ENCODE measurements around the gene PLCB1. TPM values are rescaled to one million over a fixed set of nuclear protein-coding genes. Genes with fewer than 3 reads are reported as not detected.

The PLCB1 gene
- total and polyA plus RNA-seq, 2 donors (not counting 1 experiment from before 2014, with no cell fraction given): 13.4 to 23.3 TPM

DNA sequence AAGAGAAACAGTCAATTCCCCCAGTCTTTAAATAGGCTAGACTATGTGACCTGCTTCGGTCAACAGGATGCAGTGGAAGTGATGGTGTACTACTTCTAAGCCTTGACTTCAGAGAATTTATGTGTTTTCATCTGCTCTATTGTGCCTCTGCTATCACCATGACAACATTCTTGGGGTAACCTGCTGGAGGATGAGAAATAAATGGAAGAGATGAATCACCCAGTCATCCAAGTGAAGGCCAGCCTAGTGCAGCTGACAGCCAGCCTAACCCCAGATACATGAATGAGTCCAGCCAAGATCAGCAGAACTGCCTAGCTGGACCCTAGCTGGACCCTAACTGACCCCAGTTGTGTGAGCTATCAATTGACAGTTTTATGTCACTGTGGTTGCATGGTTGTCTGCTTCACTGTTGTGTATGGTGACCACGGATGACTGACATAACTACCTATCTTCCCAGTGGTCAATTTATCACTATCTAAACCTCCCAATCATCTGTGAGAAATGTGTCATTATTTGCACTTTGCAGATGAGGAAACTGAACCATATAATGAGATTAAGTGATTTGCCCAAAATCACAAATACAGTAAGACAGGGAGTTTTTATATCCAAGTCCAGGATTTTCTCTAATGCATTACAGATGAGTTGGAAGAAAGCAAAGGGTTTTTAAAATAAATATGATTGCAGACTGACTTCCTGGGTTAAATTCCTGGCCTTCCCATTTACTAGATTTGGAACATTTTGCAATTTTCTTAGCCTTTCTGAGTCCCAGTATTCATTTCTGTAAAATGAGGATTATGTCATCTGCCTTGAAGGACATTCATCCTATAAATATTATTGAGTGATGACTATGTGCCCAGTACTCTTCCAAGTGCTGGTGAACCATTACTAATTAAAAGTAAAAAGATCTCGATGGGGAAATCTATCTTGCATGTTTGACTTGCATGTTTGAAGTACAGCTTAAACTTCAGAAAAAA, 800.4 kb downstream of the PLCB1 start:
- H3K4me2 ChIP-seq (ENCODE audit: extremely low read depth, insufficient read depth, low read length): no peak overlapping the region
- H3K9ac ChIP-seq (ENCODE audit: insufficient read depth, low read length): no peak overlapping the region
- peaks cover 5% of the 10 kb centered on the region for H3K4me1 ChIP-seq (ENCODE audit: control insufficient read depth, extremely low read depth, insufficient read depth, low read length)
- H3K36me3 ChIP-seq (ENCODE audit: control insufficient read depth, insufficient read depth, low read length): no peaks in the 10 kb centered on the region
- no peak overlapping the region for H2AFZ ChIP-seq (ENCODE audit: low read length)
- no peaks in the 10 kb centered on the region for H4K20me1 ChIP-seq (ENCODE audit: control insufficient read depth, extremely low read depth, insufficient read depth, low read length)
- no peaks in the 10 kb centered on the region for H3K79me2 ChIP-seq (ENCODE audit: control insufficient read depth, insufficient read depth, low read length)
- H3K27ac ChIP-seq (ENCODE audit: insufficient read depth, low read length): no peak overlapping the region
- no peaks in the 10 kb centered on the region for H3K9me3 ChIP-seq (ENCODE audit: control insufficient read depth, insufficient read depth, low read depth, low read length)
- H3K27me3 ChIP-seq (ENCODE audit: control insufficient read depth, insufficient read depth, low read length): no peaks in the 10 kb centered on the region
- H3K4me3 ChIP-seq (replicated peaks in 1 of 4; ENCODE audit: control extremely low read depth in 1 of 4, insufficient read depth in 1 of 4, low read depth in 3 of 4, low read length in 4 of 4): no peak overlapping the region
- no peak for TF ChIP-seq EZH2 (IDR thresholded peaks at IDR 0.05; ENCODE audit: low read length, missing control alignments)
- TF ChIP-seq, protein P1, sequence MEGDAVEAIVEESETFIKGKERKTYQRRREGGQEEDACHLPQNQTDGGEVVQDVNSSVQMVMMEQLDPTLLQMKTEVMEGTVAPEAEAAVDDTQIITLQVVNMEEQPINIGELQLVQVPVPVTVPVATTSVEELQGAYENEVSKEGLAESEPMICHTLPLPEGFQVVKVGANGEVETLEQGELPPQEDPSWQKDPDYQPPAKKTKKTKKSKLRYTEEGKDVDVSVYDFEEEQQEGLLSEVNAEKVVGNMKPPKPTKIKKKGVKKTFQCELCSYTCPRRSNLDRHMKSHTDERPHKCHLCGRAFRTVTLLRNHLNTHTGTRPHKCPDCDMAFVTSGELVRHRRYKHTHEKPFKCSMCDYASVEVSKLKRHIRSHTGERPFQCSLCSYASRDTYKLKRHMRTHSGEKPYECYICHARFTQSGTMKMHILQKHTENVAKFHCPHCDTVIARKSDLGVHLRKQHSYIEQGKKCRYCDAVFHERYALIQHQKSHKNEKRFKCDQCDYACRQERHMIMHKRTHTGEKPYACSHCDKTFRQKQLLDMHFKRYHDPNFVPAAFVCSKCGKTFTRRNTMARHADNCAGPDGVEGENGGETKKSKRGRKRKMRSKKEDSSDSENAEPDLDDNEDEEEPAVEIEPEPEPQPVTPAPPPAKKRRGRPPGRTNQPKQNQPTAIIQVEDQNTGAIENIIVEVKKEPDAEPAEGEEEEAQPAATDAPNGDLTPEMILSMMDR (conservative IDR thresholded peaks at IDR 0.05 in 1 of 2, IDR thresholded peaks at IDR 0.05 in 1 of 2; ENCODE audit: low read depth in 1 of 2, low read length in 2 of 2): no peak
- DNase-seq (ENCODE audit: low read depth in 2 of 2): peak; percentile 21 to 69

DNA sequence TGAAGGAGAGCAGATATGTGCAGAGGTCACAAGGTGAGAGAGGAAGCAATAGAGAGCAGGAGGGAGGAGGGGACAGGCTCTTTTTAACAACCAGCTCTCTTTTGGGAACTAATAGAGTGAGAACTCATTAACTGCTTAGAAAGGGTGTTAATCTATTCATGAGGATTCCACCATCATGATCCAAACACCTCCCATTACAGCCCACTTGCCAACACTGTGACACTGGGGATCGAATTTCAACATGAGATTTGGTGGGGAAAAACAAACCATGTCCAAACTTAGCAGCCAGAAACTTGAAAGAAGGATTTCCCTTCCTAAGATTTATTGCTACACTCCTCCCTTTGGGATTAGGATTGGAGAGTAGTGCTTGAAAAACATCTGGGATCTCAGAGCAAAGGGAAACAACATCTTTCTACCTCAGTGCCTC, 801.3 kb downstream of the PLCB1 start:
- Histone ChIP-seq H3K27me3 (ENCODE audit: control insufficient read depth, insufficient read depth, low read length) (no peaks in the 10 kb centered on the region), H3K4me1 (ENCODE audit: control insufficient read depth, extremely low read depth, insufficient read depth, low read length) (peaks cover 5% of the 10 kb centered on the region), H4K20me1 (ENCODE audit: control insufficient read depth, extremely low read depth, insufficient read depth, low read length) (no peaks in the 10 kb centered on the region), H2AFZ (ENCODE audit: low read length) (no peak overlapping the region), H3K9ac (ENCODE audit: insufficient read depth, low read length) (no peak overlapping the region), H3K9me3 (ENCODE audit: control insufficient read depth, insufficient read depth, low read depth, low read length) (no peaks in the 10 kb centered on the region), H3K4me3 (replicated peaks in 1 of 4; ENCODE audit: control extremely low read depth in 1 of 4, insufficient read depth in 1 of 4, low read depth in 3 of 4, low read length in 4 of 4) (no peak overlapping the region), H3K27ac (ENCODE audit: insufficient read depth, low read length) (no peak overlapping the region), H3K79me2 (ENCODE audit: control insufficient read depth, insufficient read depth, low read length) (no peaks in the 10 kb centered on the region), H3K36me3 (ENCODE audit: control insufficient read depth, insufficient read depth, low read length) (no peaks in the 10 kb centered on the region), H3K4me2 (ENCODE audit: extremely low read depth, insufficient read depth, low read length) (no peak overlapping the region)
- TF ChIP-seq, protein P1 (conservative IDR thresholded peaks at IDR 0.05 in 1 of 2, IDR thresholded peaks at IDR 0.05 in 1 of 2; ENCODE audit: low read depth in 1 of 2, low read length in 2 of 2): no peak
- no peak for TF ChIP-seq EZH2 (IDR thresholded peaks at IDR 0.05; ENCODE audit: low read length, missing control alignments)
- DNase-seq (ENCODE audit: low read depth in 2 of 2): peak; percentile 3 to 4

DNA sequence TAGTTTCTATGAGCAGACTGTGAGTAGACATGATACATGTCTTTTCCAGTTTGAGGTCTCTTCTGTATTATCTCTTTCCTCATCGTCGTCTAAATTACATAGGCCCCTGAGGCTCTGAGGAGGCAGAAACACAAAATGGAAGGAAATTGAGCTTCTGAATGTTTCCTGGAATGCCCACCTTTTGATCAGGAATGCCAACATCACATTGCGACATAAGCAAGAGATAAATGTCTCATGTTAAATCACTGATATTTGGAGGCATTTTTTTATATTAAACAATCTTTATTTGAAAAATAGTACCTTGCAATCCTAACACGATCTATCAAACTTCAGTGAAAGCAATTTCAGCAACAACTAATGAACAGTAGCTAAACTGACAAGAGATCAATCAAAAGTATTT, 802.3 kb downstream of the PLCB1 start:
- Histone ChIP-seq H3K4me1 (ENCODE audit: control insufficient read depth, extremely low read depth, insufficient read depth, low read length) (peaks cover 5% of the 10 kb centered on the region), H2AFZ (ENCODE audit: low read length) (no peak overlapping the region), H3K79me2 (ENCODE audit: control insufficient read depth, insufficient read depth, low read length) (no peaks in the 10 kb centered on the region), H3K4me3 (replicated peaks in 1 of 4; ENCODE audit: control extremely low read depth in 1 of 4, insufficient read depth in 1 of 4, low read depth in 3 of 4, low read length in 4 of 4) (no peak overlapping the region), H3K27me3 (ENCODE audit: control insufficient read depth, insufficient read depth, low read length) (no peaks in the 10 kb centered on the region), H3K4me2 (ENCODE audit: extremely low read depth, insufficient read depth, low read length) (no peak overlapping the region), H3K9me3 (ENCODE audit: control insufficient read depth, insufficient read depth, low read depth, low read length) (no peaks in the 10 kb centered on the region), H3K36me3 (ENCODE audit: control insufficient read depth, insufficient read depth, low read length) (no peaks in the 10 kb centered on the region), H3K27ac (ENCODE audit: insufficient read depth, low read length) (no peak overlapping the region), H3K9ac (ENCODE audit: insufficient read depth, low read length) (no peak overlapping the region), H4K20me1 (ENCODE audit: control insufficient read depth, extremely low read depth, insufficient read depth, low read length) (no peaks in the 10 kb centered on the region)
- TF ChIP-seq, protein P1 (conservative IDR thresholded peaks at IDR 0.05 in 1 of 2, IDR thresholded peaks at IDR 0.05 in 1 of 2; ENCODE audit: low read depth in 1 of 2, low read length in 2 of 2): no peak
- no peak for TF ChIP-seq EZH2 (IDR thresholded peaks at IDR 0.05; ENCODE audit: low read length, missing control alignments)
- no peak for DNase-seq (ENCODE audit: low read depth in 2 of 2)
